B cell (primary cell): Measurements from ENCODE around the gene CDADC1. TPM values are rescaled to one million over a fixed set of nuclear protein-coding genes. Genes with fewer than 3 reads are reported as not detected.

ENCODE experiments used
- ATAC-seq: fragments of 200-7000 bp; cut with Tn5 transposase; one replicate; pipeline ENCODE4 v1.10.0; 2021; ENCODE audit warnings: low read depth, mild to moderate bottlenecking, moderate number of reproducible peaks, moderate library complexity
- CTCF ChIA-PET: fragments of 350-600 bp; sonication (Branson Sonifier 250); formaldehyde crosslinking; loops from one replicate; lab custom pipeline; 2021; ENCODE audit warnings: antibody characterized with exemption, inconsistent platforms; lab: Charles Lee
- POLR2A ChIA-PET: fragments of 350-600 bp; sonication (Branson Sonifier 250); formaldehyde crosslinking; loops from one replicate; lab custom pipeline; 2021; ENCODE audit warnings: antibody characterized with exemption; lab: Charles Lee
- DNase-seq: peaks from one replicate; pipeline ENCODE4 v3.0.0; 2013
- H2AFZ ChIP-seq: 2 replicates; pipeline ENCODE4 v1.6.1; 2012; ENCODE audit warnings: mild to moderate bottlenecking, low read depth, low read length; ENCODE audit not compliant: insufficient read depth, poor library complexity, severe bottlenecking
- H3K27ac ChIP-seq, 2 donors: 1 replicate in 1 of 2; 2 replicates in 1 of 2; pipeline ENCODE4 v1.5.1; 2012 to 2013; ENCODE audit warnings: low read length in 2 of 2, mild to moderate bottlenecking in 2 of 2, moderate library complexity in 1 of 2
- H3K27me3 ChIP-seq, 4 experiments: fragments of 200-600 bp in 1 of 4; sonication (generic) in 1 of 4; replicated peaks in 1 of 4; 1 replicate in 2 of 4; 2 replicates in 2 of 4; pipeline versions ENCODE4 v1.6.1 to v1.7.0; 2013 to 2016; ENCODE audit warnings: low read length in 3 of 4, mild to moderate bottlenecking in 2 of 4, mixed read lengths in 1 of 4, moderate library complexity in 1 of 4; ENCODE audit not compliant: insufficient read depth in 4 of 4, control insufficient read depth in 3 of 4; ENCODE audit errors: control extremely low read depth in 1 of 4
- H3K36me3 ChIP-seq, 2 experiments: replicated peaks in 1 of 2; 1 replicate in 1 of 2; 2 replicates in 1 of 2; pipeline versions ENCODE4 v1.6.1 to v1.7.1; 2013; ENCODE audit warnings: low read length in 1 of 2; ENCODE audit not compliant: insufficient read depth in 2 of 2, control insufficient read depth in 1 of 2; ENCODE audit errors: control extremely low read depth in 1 of 2, extremely low read depth in 1 of 2
- H3K4me1 ChIP-seq, 2 donors: fragments of 200-600 bp in 1 of 2; sonication (generic) in 1 of 2; 1 replicate in 1 of 2; 2 replicates in 1 of 2; pipeline versions ENCODE4 v1.5.1 to v1.6.1; 2013 to 2017; ENCODE audit warnings: low read length in 2 of 2; ENCODE audit not compliant: control insufficient read depth in 2 of 2, insufficient read depth in 2 of 2
- H3K4me2 ChIP-seq: replicated peaks from 2 replicates; pipeline ENCODE3; 2012; ENCODE audit warnings: mild to moderate bottlenecking, low read depth, low read length; ENCODE audit not compliant: poor library complexity, severe bottlenecking
- H3K4me3 ChIP-seq, 5 experiments: fragments of 200-600 bp in 1 of 5; sonication (generic) in 1 of 5; 1 replicate in 3 of 5; 2 replicates in 2 of 5; pipeline versions ENCODE4 v1.5.1 to v1.7.0; 2011 to 2016; ENCODE audit warnings: low read length in 4 of 5, mild to moderate bottlenecking in 4 of 5, low read depth in 2 of 5, control low read depth in 1 of 5, moderate library complexity in 1 of 5; ENCODE audit not compliant: insufficient read depth in 1 of 5; ENCODE audit errors: control extremely low read depth in 1 of 5, extremely low read depth in 1 of 5
- H3K79me2 ChIP-seq: fragments of 200-600 bp; sonication (generic); one replicate; pipeline ENCODE4 v1.6.0; 2016; ENCODE audit warnings: low read length; ENCODE audit not compliant: control insufficient read depth, insufficient read depth
- H3K9ac ChIP-seq: fragments of 200-600 bp; sonication (generic); 2 replicates; pipeline ENCODE4 v1.6.1; 2017; ENCODE audit warnings: mild to moderate bottlenecking, low read length, moderate library complexity
- H3K9me3 ChIP-seq, 3 donors: one replicate each; pipeline versions ENCODE4 v1.6.1 to v1.7.1; 2013; ENCODE audit warnings: low read length in 2 of 3; ENCODE audit not compliant: control insufficient read depth in 2 of 3, insufficient read depth in 1 of 3; ENCODE audit errors: control extremely low read depth in 1 of 3
- H4K20me1 ChIP-seq: 2 replicates; pipeline ENCODE4 v1.6.0; 2012; ENCODE audit warnings: mild to moderate bottlenecking, low read length; ENCODE audit not compliant: insufficient read depth, control insufficient read depth, poor library complexity, severe bottlenecking
- H3K27ac Mint-ChIP-seq: one replicate; pipeline ENCODE4 v1.8.0; 2021; ENCODE audit warnings: mixed read lengths
- H3K27me3 Mint-ChIP-seq: one replicate; pipeline ENCODE4 v1.8.0; 2021; ENCODE audit warnings: mixed read lengths
- H3K4me1 Mint-ChIP-seq: one replicate; pipeline ENCODE4 v1.8.0; 2021; ENCODE audit warnings: mixed read lengths
- H3K4me3 Mint-ChIP-seq: one replicate; pipeline ENCODE4 v1.8.0; 2021; ENCODE audit warnings: mixed read lengths
- H3K9me3 Mint-ChIP-seq: one replicate; pipeline ENCODE4 v1.8.0; 2022; ENCODE audit warnings: mixed read lengths; ENCODE audit not compliant: insufficient read depth
- EZH2 ChIP-seq: IDR thresholded peaks from 2 replicates; pipeline ENCODE4 v1.6.1; 2012; ENCODE audit warnings: borderline replicate concordance, low read depth, mild to moderate bottlenecking, moderate library complexity, low read length; ENCODE audit not compliant: insufficient read depth, poor library complexity, severe bottlenecking
- WGBS: methylation state at CpG from one replicate; pipeline ENCODE4 v1.1.5; 2013; ENCODE audit warnings: missing lambda C conversion rate; ENCODE audit not compliant: insufficient coverage; 5-methylcytosine and 5-hydroxymethylcytosine counted together
- intact Hi-C: fragments of 100-400 bp; cut with micrococcal nuclease; formaldehyde crosslinking; loops from one replicate; pipeline ENCODE4 v1.10.0; 2022
- polyA plus RNA-seq: library from polyadenylated mRNA; depleted of rRNA; stranded (reverse); fragments of >200 nt; gene quantifications from 2 replicates; pipeline ENCODE4 v1.2.3, GENCODE V29; 2012
- total RNA-seq, 2 donors: library from RNA; stranded (reverse); fragments of 120-200 nt in 1 of 2; gene quantifications; 1 replicate in 1 of 2; 2 replicates in 1 of 2; pipeline versions ENCODE4 v1.2.3 to v1.2.4, GENCODE V29; 2013 to 2022
- TF ChIP-seq, protein P1 (sequence below): fragments of 200-600 bp; IDR thresholded peaks from one replicate; pipeline ENCODE4 v1.8.0; 2022; ENCODE audit warnings: antibody characterized with exemption, mild to moderate bottlenecking

The CDADC1 gene
- total and polyA plus RNA-seq, 2 donors (not counting 1 experiment from before 2014, with no cell fraction given), result 3.0 to 14.5 TPM

DNA sequence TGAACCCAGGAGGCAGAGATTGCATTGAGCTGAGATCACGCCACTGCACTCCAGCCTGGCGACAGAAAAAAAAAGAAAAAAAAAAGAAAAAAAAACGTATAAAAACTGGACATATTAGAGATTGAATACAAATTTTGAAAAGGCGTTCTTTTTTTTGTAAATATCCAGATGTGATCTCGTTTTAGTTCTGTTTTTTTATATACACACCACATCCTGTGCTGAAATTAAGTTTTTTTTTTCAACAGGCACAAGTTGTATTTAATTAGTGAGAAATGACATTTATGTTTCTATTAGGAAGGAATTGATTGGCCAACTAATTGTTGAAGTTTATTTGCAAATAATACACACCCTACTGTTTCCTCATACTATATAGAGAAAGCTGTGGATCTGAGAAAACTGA, 3.6 kb downstream of the CDADC1 start:
- H3K4me3 ChIP-seq, result no peak overlapping the region
- no peaks in the 10 kb centered on the region for H4K20me1 ChIP-seq
- H3K9me3 Mint-ChIP-seq, result no peaks in the 10 kb centered on the region
- no peaks in the 10 kb centered on the region for H3K9me3 ChIP-seq
- WGBS, result 100% methylated on average over 1 of the region's 5 CpGs
- no peak for TF ChIP-seq EZH2
- TF ChIP-seq, protein P1, sequence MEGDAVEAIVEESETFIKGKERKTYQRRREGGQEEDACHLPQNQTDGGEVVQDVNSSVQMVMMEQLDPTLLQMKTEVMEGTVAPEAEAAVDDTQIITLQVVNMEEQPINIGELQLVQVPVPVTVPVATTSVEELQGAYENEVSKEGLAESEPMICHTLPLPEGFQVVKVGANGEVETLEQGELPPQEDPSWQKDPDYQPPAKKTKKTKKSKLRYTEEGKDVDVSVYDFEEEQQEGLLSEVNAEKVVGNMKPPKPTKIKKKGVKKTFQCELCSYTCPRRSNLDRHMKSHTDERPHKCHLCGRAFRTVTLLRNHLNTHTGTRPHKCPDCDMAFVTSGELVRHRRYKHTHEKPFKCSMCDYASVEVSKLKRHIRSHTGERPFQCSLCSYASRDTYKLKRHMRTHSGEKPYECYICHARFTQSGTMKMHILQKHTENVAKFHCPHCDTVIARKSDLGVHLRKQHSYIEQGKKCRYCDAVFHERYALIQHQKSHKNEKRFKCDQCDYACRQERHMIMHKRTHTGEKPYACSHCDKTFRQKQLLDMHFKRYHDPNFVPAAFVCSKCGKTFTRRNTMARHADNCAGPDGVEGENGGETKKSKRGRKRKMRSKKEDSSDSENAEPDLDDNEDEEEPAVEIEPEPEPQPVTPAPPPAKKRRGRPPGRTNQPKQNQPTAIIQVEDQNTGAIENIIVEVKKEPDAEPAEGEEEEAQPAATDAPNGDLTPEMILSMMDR, result no peak
- DNase-seq, result no peak
- peaks cover 10 to 11% of the 10 kb centered on the region in 2 donors for H3K4me1 ChIP-seq
- H3K27me3 Mint-ChIP-seq, result no peaks in the 10 kb centered on the region
- no peak overlapping the region for H3K4me3 Mint-ChIP-seq
- intact Hi-C loops, result no loop called here
- no peak overlapping the region for H3K9ac ChIP-seq
- H3K27me3 ChIP-seq, result no peaks in the 10 kb centered on the region
- peaks cover 26% of the 10 kb centered on the region for H3K4me1 Mint-ChIP-seq
- no peak overlapping the region for H3K27ac ChIP-seq
- H3K36me3 ChIP-seq, result peaks cover 2 to 16% of the 10 kb centered on the region in 2 experiments
- POLR2A ChIA-PET, result no interaction called here
- H3K27ac Mint-ChIP-seq, result no peak overlapping the region
- no peak for ATAC-seq
- peaks cover 4% of the 10 kb centered on the region for H3K79me2 ChIP-seq
- H2AFZ ChIP-seq, result no peak overlapping the region
- H3K4me2 ChIP-seq, result no peak overlapping the region
- CTCF ChIA-PET, result interaction anchor here (1.0 to 1.7 kb wide), 2 partner anchors 18 to 27 kb away, joined by 3 to 4 read pairs; no protein-coding TSS in a partner anchor

DNA sequence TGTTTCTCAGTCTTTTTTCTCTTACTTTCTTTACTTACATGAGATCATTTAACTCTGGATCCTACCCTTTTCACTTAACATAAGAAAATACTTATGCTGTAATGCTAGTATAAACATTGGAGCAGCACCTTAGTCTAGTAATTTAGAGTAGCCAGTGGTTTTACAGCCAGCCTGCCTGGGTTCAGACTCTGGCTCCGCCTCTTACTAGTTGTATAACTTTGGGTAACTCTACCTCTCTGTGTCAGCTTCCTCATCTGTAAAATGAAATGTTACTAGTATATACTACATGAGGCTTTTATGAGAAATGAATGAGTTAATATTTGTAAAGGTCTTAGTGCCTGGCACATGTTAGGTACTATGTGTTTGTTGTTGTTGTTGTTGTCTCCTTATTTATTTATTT, 5.6 kb downstream of the CDADC1 start:
- Histone ChIP-seq H3K27me3 (no peaks in the 10 kb centered on the region), H3K36me3 (peaks cover 2 to 19% of the 10 kb centered on the region in 2 experiments), H3K79me2 (peaks cover 4% of the 10 kb centered on the region), H3K27ac (no peak overlapping the region), H4K20me1 (no peaks in the 10 kb centered on the region), H2AFZ (no peak overlapping the region), H3K9ac (no peak overlapping the region), H3K4me2 (no peak overlapping the region), H3K4me1 (peaks cover 5 to 7% of the 10 kb centered on the region in 2 donors), H3K4me3 (no peak overlapping the region), H3K9me3 (no peaks in the 10 kb centered on the region)
- CTCF ChIA-PET, result no interaction called here
- no CpG with 5 or more reads among the region's 1 CpG for WGBS
- no peak overlapping the region for H3K27ac Mint-ChIP-seq
- POLR2A ChIA-PET, result no interaction called here
- peaks cover 25% of the 10 kb centered on the region for H3K4me1 Mint-ChIP-seq
- intact Hi-C loops, result no loop called here
- H3K4me3 Mint-ChIP-seq, result no peak overlapping the region
- no peaks in the 10 kb centered on the region for H3K9me3 Mint-ChIP-seq
- no peak for ATAC-seq
- no peak for DNase-seq
- no peak for TF ChIP-seq EZH2
- TF ChIP-seq, protein P1, result no peak
- no peaks in the 10 kb centered on the region for H3K27me3 Mint-ChIP-seq
